Ovary (tissue), 9 donors: ENCODE measurements around the gene NCOA3. TPM values are rescaled to one million over a fixed set of nuclear protein-coding genes. Genes with fewer than 3 reads are reported as not detected.

Experiments
- DNase-seq, 5 donors: peaks; one replicate each; pipeline ENCODE4 v3.0.0-alpha.2; 2019 to 2020
- H3K27ac ChIP-seq, 2 donors: fragments of 200-600 bp; one replicate each; pipeline versions ENCODE4 v1.5.1 to v1.8.0; 2019 to 2022
- H3K27me3 ChIP-seq: fragments of 200-600 bp; one replicate; pipeline ENCODE4 v1.8.0; 2022
- H3K36me3 ChIP-seq: fragments of 200-600 bp; sonication (generic); one replicate; pipeline ENCODE4 v1.5.1; 2019
- H3K4me1 ChIP-seq: one replicate; pipeline ENCODE4 v1.8.1; 2013; ENCODE audit warnings: mild to moderate bottlenecking, moderate library complexity; ENCODE audit not compliant: insufficient read depth
- H3K4me3 ChIP-seq: fragments of 200-600 bp; sonication (generic); one replicate; pipeline ENCODE4 v1.5.1; 2017
- H3K9me3 ChIP-seq, 2 donors: fragments of 200-600 bp in 1 of 2; sonication (generic) in 1 of 2; one replicate each; pipeline versions ENCODE4 v1.5.1 to v1.8.1; 2013 to 2019; ENCODE audit warnings: mild to moderate bottlenecking in 1 of 2, moderate library complexity in 1 of 2
- EP300 ChIP-seq: sonication (generic); formaldehyde crosslinking; IDR thresholded peaks from one replicate; pipeline ENCODE4 v1.6.1; 2017; ENCODE audit warnings: antibody characterized with exemption
- POLR2A ChIP-seq: fragments of 450-650 bp; IDR thresholded peaks from one replicate; pipeline ENCODE4 v1.6.1; 2017; ENCODE audit warnings: antibody characterized with exemption, mild to moderate bottlenecking, moderate library complexity
- WGBS, 3 donors: extraction: QIAGEN DNeasy Blood & Tissue Kit in 1 of 3; methylation state at CpG; one replicate each; pipeline versions ENCODE4 v1.1.5 to v1.1.7; 2013 to 2017; 5-methylcytosine and 5-hydroxymethylcytosine counted together
- intact Hi-C, 4 donors: fragments of 100-400 bp; cut with DNase I; formaldehyde crosslinking; loops; one replicate each; pipeline versions ENCODE4 v1.11.0 to v1.15.1; 2022 to 2023
- polyA plus RNA-seq, 2 donors: library from polyadenylated mRNA; stranded (reverse); fragments of 200-250 nt in 1 of 2; fragments of 350-450 nt in 1 of 2; fragmentation: Illumina TruSeq in 1 of 2; extraction: RNeasy Lipid Tissue Mini Kit (QIAGEN cat#74804) in 1 of 2; gene quantifications; one replicate each; pipeline ENCODE4 v1.2.3, GENCODE V29; 2013 to 2014
- total RNA-seq, 7 donors: library from RNA; depleted of rRNA in 2 of 7; stranded (reverse); fragments of >200 nt in 2 of 7; fragmentation: NEBNext Ultra II Directional in 3 of 7; extraction: Animal tissue kit (Norgen Biotek cat#: 25700) in 3 of 7; gene quantifications; one replicate each; pipeline versions ENCODE4 v1.1.0 to v1.2.4, GENCODE V29; 2016 to 2023
- TF ChIP-seq, protein P1 (sequence below), 3 donors: fragments of 450-650 bp in 2 of 3; fragments of 200-600 bp in 1 of 3; IDR thresholded peaks; one replicate each; pipeline versions ENCODE4 v1.5.1 to v1.8.0; 2016 to 2022; ENCODE audit warnings: antibody characterized with exemption in 3 of 3, mild to moderate bottlenecking in 1 of 3
- donor health status: DM: no; HTN: no; CAD: no; lungs with moderate emphysema.
- donor health status: DM: no; HTN: no; CAD: no.
- donor health status: Bipolar disorder and iron deficiency.
- donor health status: DM: yes; HTN: yes; CAD: no.
- donor health status: DM: no; HTN: no; CAD: no.
- donor health status: DM: yes; HTN: yes; CAD: no.

NCOA3 gene
- total and polyA plus RNA-seq, 9 donors: 8.2 to 32.4 (median 25.7) TPM

DNA sequence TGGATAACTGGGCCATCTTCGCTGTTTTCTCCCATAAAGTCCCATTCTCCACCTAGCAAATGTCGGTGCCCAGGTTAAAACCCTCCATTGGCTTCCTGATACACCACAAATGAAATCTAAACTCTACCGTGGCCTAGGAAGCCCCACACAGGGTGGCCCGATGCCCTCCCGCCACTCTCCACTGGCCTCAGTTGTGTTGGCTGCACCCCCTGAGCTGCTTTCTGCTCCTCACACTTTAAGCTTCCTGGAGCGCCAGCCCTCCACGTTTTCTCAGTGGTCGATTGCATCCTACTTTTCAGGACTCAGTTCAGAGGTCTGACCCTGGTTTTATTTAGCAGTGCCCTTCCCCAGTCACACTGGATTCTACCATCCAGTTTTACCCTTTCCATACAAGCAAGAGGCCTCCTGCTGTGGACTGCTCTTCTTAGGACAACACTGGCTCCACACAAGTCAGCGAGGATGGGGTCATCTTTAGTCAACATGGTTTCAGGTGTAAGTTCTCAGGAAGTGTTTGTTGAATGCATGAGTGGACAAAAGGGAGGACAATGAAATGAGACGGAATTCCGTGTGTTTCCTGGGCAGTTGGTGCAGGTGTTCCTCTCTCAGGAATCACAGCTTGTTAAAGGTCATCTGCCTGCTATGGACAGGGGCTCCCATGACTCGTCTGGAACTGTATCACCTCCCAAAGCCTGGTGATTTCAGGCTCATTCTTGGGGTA lies 159.5 kb downstream of the NCOA3 start:
- TF ChIP-seq, protein P1, sequence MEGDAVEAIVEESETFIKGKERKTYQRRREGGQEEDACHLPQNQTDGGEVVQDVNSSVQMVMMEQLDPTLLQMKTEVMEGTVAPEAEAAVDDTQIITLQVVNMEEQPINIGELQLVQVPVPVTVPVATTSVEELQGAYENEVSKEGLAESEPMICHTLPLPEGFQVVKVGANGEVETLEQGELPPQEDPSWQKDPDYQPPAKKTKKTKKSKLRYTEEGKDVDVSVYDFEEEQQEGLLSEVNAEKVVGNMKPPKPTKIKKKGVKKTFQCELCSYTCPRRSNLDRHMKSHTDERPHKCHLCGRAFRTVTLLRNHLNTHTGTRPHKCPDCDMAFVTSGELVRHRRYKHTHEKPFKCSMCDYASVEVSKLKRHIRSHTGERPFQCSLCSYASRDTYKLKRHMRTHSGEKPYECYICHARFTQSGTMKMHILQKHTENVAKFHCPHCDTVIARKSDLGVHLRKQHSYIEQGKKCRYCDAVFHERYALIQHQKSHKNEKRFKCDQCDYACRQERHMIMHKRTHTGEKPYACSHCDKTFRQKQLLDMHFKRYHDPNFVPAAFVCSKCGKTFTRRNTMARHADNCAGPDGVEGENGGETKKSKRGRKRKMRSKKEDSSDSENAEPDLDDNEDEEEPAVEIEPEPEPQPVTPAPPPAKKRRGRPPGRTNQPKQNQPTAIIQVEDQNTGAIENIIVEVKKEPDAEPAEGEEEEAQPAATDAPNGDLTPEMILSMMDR (IDR thresholded peaks at IDR 0.05): no peak
- TF ChIP-seq POLR2A (no peak), EP300 (no peak)
- intact Hi-C loops: loop anchor here (5.0 to 10.0 kb wide), 4 partner anchors 121 to 961 kb away; partner anchors contain the start of gene SULF2 (in 2 of the 4)
- no peaks in the 10 kb centered on the region for H3K36me3 ChIP-seq
- peaks cover 14% of the 10 kb centered on the region for H3K4me1 ChIP-seq
- H3K9me3 ChIP-seq: no peaks in the 10 kb centered on the region
- no peak for DNase-seq
- H3K27me3 ChIP-seq: no peaks in the 10 kb centered on the region
- 72 to 78% (median 78%) methylated on average over 12 of the region's 12 CpGs for WGBS, 3 donors
- H3K27ac ChIP-seq: peak overlapping the region in 1 of 2 donors; percentile 56
- no peak overlapping the region for H3K4me3 ChIP-seq

DNA sequence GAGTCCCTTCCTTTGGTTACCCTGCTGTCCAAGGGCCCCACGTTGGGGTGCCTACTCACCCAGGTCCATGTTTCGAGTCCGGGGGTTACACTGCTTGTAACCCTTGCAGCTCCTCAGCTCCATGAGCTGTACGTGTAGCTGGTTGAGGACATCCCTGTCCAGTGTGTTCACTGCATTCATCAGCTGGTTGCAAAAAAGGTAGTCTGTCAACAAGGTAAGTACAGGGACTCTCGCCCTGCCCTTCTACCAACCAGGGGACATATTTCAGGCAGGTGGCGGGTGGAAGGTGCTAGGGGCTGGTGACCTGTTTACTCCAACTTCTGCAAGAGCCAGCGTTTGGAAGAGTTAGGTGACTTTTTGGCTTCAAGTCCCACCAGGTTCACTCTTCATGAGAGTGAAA lies 160.0 kb downstream of the NCOA3 start:
- H3K27ac ChIP-seq: peak overlapping the region in 1 of 2 donors; percentile 56
- 78 to 80% (median 80%) methylated on average over 7 of the region's 7 CpGs for WGBS, 3 donors
- no peak overlapping the region for H3K4me3 ChIP-seq
- DNase-seq: no peak
- H3K9me3 ChIP-seq: no peaks in the 10 kb centered on the region
- H3K36me3 ChIP-seq: no peaks in the 10 kb centered on the region
- H3K4me1 ChIP-seq: peaks cover 14% of the 10 kb centered on the region
- intact Hi-C loops: loop anchor here (5.0 to 10.0 kb wide), 4 partner anchors 121 to 961 kb away; partner anchors contain the start of gene SULF2 (in 2 of the 4)
- H3K27me3 ChIP-seq: no peaks in the 10 kb centered on the region
- TF ChIP-seq, protein P1 (IDR thresholded peaks at IDR 0.05): no peak
- TF ChIP-seq EP300 (no peak), POLR2A (no peak)

DNA sequence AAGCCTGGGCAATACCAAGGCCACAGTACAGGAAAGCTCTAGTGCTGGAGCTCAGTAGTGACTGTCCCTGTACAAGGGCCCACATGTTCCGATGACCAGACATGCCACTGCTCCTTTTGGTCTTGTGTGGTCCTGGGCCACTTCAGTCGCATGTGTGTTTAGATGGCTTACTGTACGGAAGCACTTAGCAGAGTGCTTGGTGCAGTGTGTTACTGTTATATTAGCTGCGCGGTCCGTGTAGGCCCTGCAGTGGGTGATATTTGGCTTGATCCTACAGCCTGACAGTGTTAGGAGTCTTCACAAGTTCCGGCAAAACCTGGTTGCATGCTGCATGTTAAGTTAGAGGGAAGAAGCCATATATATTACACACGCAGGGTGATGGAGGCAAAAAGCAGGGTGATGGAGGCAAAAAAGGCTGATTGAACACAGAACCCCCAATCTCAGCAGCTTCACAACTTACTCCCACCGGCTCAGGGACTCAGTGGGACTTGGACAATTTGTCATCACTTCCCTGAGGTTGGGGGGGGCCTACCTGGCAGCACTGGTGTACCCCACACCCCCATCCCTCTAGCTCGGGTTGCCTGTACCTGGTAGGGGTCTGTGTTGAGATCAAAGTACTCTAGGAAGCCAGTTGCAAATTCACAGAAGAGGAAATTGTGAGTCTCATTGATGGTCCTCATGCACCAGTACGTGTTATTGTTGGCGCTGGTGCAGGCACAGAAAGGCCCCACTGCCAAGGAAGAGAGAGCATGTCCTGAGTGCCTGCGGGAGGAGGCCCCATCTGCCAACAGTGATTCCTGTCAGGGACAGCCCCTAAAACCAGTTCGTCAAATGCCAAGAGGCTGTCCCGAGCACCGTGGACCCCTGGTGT lies 161.0 kb downstream of the NCOA3 start:
- Histone ChIP-seq H3K4me1 (peaks cover 14% of the 10 kb centered on the region), H3K36me3 (no peaks in the 10 kb centered on the region), H3K9me3 (no peaks in the 10 kb centered on the region), H3K27ac (no peak overlapping the region), H3K27me3 (no peaks in the 10 kb centered on the region), H3K4me3 (no peak overlapping the region)
- 79 to 84% (median 81%) methylated on average over 16 of the region's 16 CpGs for WGBS, 3 donors
- DNase-seq: no peak
- intact Hi-C loops: loop anchor here (5.0 to 10.0 kb wide), 4 partner anchors 120 to 960 kb away; partner anchors contain the start of gene SULF2 (in 2 of the 4)
- no peak for TF ChIP-seq EP300

DNA sequence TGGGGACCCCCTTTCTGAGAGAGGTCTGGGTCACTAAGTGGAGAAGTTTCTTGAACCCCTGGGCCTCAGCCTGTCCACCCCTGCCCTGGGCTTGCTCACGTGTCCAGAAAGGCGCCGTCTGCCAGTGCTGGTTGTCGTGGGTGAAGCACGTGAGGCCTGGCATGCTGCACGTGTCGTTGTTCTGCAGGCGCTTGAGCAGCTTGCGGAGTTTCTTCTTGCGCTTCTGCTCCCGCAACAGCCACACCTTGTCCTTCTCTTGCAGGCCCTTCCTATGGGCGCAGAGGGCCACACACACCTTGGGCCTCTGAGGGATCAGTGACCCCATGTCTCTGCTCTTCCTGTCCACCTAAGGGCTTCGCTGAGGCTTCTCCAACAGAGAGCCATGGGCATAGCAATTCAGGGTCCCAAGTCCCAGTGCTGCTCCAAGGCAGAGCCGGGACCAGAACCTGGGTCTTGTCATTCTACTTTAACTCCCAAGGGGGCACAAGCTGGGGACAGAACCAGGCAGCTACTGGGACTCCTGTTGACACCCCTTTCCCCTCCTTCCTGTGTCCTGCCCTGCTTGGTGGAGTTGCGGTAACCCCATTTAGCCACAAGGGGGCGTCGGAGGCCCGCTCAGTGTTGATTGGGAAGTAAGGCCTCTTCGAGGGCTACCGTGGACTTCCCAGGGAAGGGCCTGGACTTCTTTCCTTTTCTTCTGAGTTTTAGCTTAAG lies 161.8 kb downstream of the NCOA3 start:
- no peaks in the 10 kb centered on the region for H3K27me3 ChIP-seq
- peak overlapping the region; percentile 3 to 25 for H3K27ac ChIP-seq
- no peaks in the 10 kb centered on the region for H3K36me3 ChIP-seq
- peaks cover 10% of the 10 kb centered on the region for H3K4me1 ChIP-seq
- H3K9me3 ChIP-seq: no peaks in the 10 kb centered on the region
- TF ChIP-seq, protein P1 (IDR thresholded peaks at IDR 0.05): peak; percentile 85 to 96 (median 93)
- TF ChIP-seq EP300: no peak
- no peak overlapping the region for H3K4me3 ChIP-seq
- WGBS, 3 donors: 53 to 59% (median 58%) methylated on average over 20 of the region's 20 CpGs
- DNase-seq: peak; percentile 75 to 90 (median 86)
- intact Hi-C loops: loop anchor here (5.0 to 10.0 kb wide), 4 partner anchors 119 to 959 kb away; partner anchors contain the start of gene SULF2 (in 2 of the 4)
